Sigmoid colon (tissue), 3 donors: ENCODE measurements around the gene LCE2A.

Experiments used
- CTCF ChIP-seq, 4 experiments: fragments of 450-650 bp in 3 of 4; fragments of 200-600 bp in 1 of 4; IDR thresholded peaks; one replicate each; pipeline ENCODE4 v1.5.1; 2016 to 2019; ENCODE audit warnings: antibody characterized with exemption in 4 of 4, mild to moderate bottlenecking in 3 of 4, moderate library complexity in 2 of 4
- POLR2A ChIP-seq, 2 donors: fragments of 450-650 bp; IDR thresholded peaks; one replicate each; pipeline ENCODE4 v1.6.1; 2016; ENCODE audit warnings: antibody characterized with exemption in 2 of 2, mild to moderate bottlenecking in 2 of 2, moderate library complexity in 2 of 2

- no peak for TF ChIP-seq POLR2A (IDR thresholded peaks at IDR 0.05)
- TF ChIP-seq CTCF (IDR thresholded peaks at IDR 0.05) = no peak
These were observed 40.5 kb upstream of the LCE2A start for GRCh38 chr1:152657677-152658076.
